Epithelial cell of proximal tubule (primary cell): ENCODE results near the gene ANKRD11. TPM values are rescaled to one million over a fixed set of nuclear protein-coding genes. Genes with fewer than 3 reads are reported as not detected.
"Not testable (repeated sequence)": the region's sequence is repeated elsewhere in the genome, so short reads cannot be mapped to it uniquely, and the experiment has no call there.

Experiments
- DNase-seq: peaks from one replicate; pipeline ENCODE4 v3.0.0-alpha.2; 2011; ENCODE audit warnings: low read depth
- H3K4me3 ChIP-seq: 2 replicates; pipeline ENCODE4 v1.5.1; 2011; ENCODE audit warnings: low read depth, mild to moderate bottlenecking, low read length
- CTCF ChIP-seq: conservative IDR thresholded peaks from 2 replicates; pipeline ENCODE4 v1.5.1; 2012; ENCODE audit warnings: low read depth, mild to moderate bottlenecking, low read length
- total RNA-seq: library from RNA; depleted of rRNA; stranded (reverse); fragments of >200 nt; gene quantifications from 2 replicates; pipeline ENCODE4 v1.2.3, GENCODE V29; 2015

Gene ANKRD11
- total RNA-seq, 1 donor from 2014 or later = 44.3 TPM

- TF ChIP-seq CTCF = no peak
- H3K4me3 ChIP-seq = no peak overlapping the region
- no peak for DNase-seq
Measured at GRCh38 chr16:89473136-89473712, 17.1 kb downstream of the ANKRD11 start.

- no peak overlapping the region for H3K4me3 ChIP-seq
- no peak for DNase-seq
- TF ChIP-seq CTCF = no peak
Measured at GRCh38 chr16:89472711-89473075, 17.7 kb downstream of the ANKRD11 start.

- DNase-seq = no peak
- no peak for TF ChIP-seq CTCF
- H3K4me3 ChIP-seq = no peak overlapping the region
Measured at GRCh38 chr16:89467382-89467781, 23.0 kb downstream of the ANKRD11 start.

GRCh38 chr16:89466920-89467319 lies 23.4 kb downstream of the ANKRD11 start:
- H3K4me3 ChIP-seq = no peak overlapping the region
- no peak for TF ChIP-seq CTCF
- no peak for DNase-seq

GRCh38 chr16:89463312-89463711 lies 27.0 kb downstream of the ANKRD11 start:
- H3K4me3 ChIP-seq, DNase-seq: not testable (repeated sequence)

GRCh38 chr16:89462639-89463038 lies 27.7 kb downstream of the ANKRD11 start:
- not testable (repeated sequence) for H3K4me3 ChIP-seq, DNase-seq

- not testable (repeated sequence) for DNase-seq, H3K4me3 ChIP-seq
Measured at GRCh38 chr16:89461890-89462289, 28.5 kb downstream of the ANKRD11 start.

GRCh38 chr16:89460556-89460955 lies 29.8 kb downstream of the ANKRD11 start:
- no peak overlapping the region for H3K4me3 ChIP-seq
- DNase-seq = no peak
- TF ChIP-seq CTCF = no peak

GRCh38 chr16:89458967-89459366 lies 31.4 kb downstream of the ANKRD11 start:
- H3K4me3 ChIP-seq = no peak overlapping the region
- no peak for DNase-seq
- no peak for TF ChIP-seq CTCF
